D341Med (cell line): Measurements from ENCODE around the gene CEP57.

Experiments
- DNase-seq: peaks from one replicate; pipeline ENCODE4 v3.0.0; 2012; ENCODE audit warnings: low spot score

CEP57 gene

DNA sequence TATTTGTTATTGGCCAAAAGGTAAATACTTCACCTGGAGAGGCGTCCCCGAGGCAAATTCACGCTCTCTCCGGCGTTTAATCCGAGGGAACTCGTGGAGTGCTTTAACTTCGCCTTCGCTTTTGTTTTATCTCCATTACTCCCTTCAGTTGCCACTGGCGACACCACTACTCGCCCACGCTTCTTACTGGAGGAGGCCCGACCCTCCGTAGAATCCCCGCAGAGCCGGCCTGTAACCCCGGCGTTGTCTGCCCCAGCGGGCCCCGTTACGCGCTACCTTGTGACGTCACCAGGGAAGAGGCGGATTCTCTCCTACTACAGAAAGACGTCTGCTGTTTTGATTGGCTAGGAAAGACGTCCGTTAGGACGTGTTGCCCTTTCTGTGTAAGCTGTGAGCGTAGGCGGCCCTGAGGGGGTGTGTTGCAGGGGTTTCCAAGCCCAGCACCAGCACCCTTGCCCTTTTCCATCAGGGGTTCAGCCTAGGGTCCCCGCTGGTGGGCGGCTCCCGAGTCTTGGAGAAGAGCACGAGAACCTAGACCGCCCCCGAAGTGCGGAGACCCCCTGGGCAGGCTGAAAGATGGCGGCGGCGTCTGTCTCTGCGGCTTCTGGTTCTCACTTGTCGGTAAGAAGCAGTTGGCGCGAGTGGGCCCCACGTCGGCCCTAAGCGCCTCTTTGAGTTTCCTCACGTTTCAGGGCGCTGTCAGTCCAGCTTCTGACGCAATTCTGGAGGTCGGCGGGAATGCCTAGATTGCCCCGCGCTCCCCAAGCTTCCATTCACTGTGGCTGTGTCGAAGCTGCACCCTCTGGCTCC, at the start of gene CEP57:
Gene CEP57 (plus strand): TSS at position 376 of the 810 bp plus-strand sequence. CDS start 201 bp downstream, at position 577.
- DNase-seq = peak; percentile 87

DNA sequence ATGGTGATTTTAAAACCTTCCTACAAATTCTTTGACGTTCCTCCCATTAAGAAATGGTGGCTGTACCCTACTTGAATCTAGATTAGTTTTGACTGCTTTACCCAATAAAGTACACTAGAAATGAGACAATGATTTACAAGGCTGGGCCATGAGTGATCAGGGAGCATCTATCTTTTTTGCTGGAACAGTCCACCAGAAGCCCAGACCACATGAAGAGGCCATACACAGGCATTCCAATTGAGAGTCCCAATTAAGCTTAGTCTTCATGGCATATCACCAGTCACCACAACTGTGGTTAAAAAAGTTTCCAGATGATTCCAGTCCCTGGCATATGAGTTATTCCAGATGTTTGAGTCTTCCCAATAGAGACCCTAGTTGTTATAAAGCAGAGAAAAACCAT, 40.2 kb upstream of the CEP57 start:
- DNase-seq = no peak

DNA sequence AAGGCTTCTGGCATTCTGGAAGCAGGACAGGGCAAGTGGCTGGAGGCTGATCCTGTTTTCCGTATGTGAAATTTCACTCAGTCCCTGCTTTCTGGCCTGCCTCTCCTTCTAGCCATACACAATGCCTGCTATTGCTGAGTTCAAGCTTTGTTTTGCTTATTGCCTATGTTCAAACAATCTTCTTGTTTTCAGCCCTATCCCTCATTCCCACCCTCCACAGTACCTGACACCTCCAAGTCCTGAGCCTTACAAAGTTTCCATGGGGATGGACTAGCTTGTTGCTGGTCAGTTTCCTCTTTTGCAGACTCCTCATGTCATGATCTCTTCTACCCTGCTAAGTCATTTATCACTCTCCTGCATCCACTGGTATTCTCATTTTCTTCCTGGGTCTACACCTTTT, 38.8 kb upstream of the CEP57 start:
- no peak for DNase-seq

DNA sequence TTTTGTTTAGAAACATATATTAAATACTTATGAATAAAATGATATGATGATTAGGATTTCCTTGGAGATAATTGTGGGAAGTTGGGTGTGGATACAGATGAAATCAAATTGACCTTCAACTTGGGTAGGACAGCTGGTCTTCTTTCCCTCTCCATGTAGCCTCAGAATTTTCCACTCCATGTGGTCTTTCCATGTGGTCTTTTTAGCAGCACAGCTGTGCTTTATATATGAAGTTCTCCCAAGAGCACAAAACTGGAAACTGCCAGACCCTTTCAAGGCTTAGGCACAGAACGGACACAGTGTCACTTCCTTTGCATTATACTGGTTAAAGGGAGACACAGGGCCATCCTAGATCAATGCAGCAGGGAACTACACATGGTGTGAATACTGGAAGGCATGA, 29.4 kb upstream of the CEP57 start:
- no peak for DNase-seq

DNA sequence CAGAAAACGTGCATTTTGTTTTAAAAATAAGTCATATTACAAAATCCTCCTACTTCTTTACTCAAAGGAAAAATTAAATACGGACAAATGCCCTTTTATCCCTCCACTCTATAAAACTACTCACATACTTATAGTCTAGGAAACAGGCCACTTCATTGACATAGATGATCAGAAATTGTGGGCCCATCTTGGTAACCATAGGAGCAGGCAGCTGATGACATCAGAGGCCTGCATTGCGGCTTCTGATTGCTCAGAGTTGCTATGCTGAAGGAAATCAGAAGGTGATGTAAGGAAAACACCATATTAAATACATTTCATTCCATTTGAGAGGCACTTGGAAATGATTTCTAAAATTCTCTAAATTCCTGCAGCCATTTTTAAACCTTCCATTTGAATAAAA, 27.8 kb upstream of the CEP57 start:
- DNase-seq = no peak

DNA sequence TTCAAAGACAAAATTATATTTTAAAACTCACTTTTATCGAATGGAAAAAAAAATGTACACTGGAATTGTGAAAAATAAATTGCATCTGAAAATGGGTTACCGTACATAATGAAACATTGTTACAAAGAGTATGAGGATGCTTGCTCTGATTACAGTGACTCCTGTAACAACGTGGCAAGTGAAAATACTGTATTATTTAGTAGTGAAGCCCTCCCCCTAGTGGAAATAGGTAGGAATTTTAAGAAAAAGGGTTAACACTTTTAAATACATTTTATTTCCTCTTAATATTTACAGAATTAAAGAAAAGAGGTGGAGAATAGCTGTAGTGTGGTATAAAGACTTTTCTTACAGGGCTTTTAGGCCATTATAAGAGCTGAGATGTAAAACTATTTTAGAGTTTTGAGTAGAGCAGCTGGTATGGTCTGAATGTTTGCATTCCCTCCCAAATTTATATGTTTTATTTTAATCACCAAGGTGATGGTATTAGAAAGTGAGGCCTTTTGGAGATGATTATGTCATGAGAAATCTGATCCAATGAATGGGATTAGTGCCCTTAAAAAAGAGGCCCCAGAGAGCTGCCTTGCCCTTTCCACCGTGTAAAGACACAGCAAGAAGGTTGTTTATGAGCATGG, 25.9 kb upstream of the CEP57 start:
- peak; percentile 47 for DNase-seq

DNA sequence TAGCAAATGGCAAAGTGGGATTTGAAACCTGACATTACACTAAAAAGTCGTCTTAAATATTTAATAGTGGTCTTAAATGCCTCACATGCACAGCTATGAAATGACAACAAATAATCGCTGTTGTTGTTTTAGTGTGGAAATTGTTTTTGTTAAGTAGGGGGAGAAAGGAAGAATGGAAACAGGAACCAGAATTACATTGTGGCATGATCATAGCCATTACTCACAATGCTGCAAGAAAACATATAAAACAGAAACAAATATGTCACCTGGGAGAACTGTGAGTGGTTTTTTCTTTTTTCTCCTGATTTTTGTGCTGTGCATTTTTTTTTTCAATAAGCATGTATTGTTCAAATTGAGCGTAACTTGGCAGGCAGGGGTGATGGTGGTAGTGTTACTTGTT, 23.6 kb upstream of the CEP57 start:
- DNase-seq = no peak

DNA sequence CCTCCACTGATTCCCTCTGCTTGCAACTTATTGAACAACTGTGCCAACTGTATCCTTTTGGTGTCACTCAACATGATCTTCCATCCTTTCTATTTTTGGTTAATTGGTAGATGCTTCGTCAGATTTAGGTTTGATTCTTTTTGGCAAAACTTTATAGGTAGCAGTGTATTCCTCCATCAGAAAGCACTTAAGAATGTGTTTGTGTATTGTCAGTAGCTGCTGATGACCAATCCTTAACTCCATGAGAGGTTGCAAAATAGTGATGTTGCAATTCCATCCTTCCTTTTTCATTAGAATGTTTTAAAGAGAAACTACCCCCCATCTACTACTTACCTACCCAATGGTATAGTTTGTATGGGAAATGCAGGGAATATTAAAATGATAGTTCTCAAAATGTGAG, 22.8 kb upstream of the CEP57 start:
- no peak for DNase-seq

DNA sequence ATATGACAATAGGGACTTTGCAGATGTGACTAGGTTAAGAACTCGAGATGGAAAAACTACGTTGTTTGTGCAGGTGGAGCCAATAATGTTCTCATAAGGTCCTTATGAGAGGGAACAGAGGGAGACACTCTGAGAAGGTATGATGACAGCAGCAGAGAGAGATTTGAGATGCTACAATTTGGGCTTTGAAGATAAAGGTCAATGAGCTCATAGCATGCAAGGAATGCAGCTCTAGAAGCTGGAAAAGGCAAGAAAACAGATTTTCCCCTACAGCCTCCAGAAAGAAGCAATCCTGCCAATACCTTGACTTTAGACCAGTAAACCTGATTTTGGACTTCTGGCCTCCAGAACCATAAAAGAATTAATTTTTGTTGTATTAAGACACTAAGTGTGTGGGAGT, 21.8 kb upstream of the CEP57 start:
- DNase-seq = no peak

DNA sequence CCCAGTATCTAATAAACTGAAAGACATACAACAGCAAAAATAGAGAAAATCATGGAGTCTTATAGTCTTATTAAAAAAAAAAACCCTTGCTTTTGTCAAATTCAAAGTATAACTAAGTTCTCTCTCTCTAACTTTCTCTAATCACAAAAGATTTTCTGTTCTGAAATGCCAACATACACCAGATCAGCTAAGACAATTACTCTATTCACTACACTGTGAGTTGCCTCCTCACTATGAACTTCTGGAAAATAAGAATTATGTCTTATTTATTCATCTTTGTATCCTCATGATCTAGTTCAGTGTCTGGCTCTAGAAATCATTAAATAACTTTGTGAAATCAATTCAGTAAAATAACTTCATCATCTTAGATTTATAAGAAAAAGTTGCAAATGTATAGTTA, 13.4 kb upstream of the CEP57 start:
- no peak for DNase-seq

DNA sequence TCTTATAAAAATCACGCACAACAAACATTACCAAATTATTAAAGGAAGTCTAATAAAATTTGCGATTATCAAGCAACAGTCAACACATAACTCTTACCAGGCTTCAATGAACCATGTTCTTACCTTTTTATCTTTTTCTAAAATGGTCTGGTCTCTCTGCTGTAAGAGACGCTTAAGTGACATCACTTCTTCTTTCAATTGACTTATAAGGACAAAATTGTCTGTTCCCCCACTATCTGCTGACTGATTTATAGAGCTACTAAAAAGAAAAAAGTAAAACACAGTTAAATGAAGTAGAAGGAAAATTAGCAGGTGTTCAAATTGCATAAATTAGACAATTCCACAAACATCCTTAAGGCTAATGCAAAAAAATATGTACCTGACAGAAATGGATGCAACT, 11.6 kb upstream of the CEP57 start:
- no peak for DNase-seq

DNA sequence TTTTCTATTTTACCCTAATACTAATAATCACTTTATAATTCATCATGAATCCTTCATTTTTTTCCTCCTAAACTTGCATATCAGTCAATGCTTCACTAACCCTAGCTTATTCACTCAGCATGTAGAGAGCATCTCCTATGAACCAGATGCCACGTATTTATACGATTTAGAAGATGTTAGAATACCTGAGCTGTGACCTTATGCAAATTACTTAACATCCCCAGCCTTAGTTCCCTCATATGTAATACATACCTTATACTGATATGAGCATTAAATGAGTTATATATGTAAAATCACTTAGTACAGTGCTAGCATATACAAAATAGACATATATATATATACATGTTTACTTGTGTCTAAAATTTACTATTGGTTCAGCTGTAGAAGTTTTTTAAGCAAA, 9.8 kb upstream of the CEP57 start:
- DNase-seq = no peak

DNA sequence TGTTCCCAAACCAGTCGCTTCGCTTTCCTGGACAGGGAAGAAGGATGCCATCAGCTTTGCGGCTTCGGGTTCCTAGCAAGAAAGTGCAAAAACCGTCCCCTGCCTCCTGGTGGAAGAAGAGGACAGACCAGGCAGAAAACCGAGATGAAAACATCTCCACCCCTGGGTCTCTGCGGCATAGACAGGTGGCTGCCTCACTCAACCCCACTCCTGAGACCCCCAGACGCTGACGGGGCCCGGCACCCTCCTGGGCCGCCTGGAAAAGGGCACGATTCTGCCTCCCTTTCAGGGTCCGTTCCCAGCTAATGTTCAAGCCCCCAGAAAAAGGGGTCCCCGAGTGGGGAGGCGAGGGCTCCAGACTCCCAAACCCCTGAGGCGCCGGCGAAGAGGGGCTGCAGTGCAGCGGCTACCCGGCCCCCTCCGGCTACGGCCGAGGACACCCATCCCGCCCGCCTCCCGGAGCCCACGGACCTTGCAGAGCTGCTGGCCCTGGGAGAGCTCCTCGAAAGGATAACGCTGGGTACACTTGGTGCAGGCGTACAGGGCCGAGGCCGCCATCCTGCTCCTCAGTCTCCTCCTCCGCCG, 1.3 kb upstream of the CEP57 start:
- DNase-seq = peak; percentile 58

DNA sequence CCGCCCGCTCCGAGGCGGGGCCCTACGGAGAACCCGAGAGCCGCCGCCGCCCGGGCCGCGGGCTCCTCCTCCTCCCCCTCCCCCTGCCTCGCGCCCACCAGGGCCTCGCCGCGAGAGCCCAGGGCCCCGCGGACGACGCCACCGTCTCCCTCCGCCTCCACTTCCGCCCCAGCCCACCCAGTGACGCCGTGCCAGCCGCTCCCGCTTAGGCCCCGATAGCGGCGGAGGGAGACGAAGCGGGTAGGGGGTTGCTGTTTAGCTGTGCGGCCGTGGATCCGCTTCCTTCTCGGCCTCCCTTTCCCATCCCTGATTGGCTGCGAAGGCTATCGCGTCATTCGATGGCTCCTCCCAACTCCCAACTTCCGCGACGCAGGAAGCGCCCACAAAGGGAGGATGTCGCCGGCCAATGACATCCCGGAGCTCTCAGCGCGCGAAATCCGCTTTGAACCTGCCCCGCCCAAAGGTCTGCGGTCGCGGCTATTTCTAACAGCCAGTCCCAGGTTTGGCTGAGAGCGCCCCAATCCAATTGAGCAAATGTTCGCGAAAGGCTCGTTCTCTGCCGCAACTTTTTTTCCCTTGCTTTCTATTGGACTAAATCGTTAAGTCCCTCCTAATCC, 684 bp upstream of the CEP57 start, which contains the start of gene FAM76B:
Gene FAM76B (minus strand): TSS at position 277 of the 617 bp plus-strand sequence. CDS start 304 bp downstream, outside the sequence.
- peak; percentile 88 for DNase-seq

DNA sequence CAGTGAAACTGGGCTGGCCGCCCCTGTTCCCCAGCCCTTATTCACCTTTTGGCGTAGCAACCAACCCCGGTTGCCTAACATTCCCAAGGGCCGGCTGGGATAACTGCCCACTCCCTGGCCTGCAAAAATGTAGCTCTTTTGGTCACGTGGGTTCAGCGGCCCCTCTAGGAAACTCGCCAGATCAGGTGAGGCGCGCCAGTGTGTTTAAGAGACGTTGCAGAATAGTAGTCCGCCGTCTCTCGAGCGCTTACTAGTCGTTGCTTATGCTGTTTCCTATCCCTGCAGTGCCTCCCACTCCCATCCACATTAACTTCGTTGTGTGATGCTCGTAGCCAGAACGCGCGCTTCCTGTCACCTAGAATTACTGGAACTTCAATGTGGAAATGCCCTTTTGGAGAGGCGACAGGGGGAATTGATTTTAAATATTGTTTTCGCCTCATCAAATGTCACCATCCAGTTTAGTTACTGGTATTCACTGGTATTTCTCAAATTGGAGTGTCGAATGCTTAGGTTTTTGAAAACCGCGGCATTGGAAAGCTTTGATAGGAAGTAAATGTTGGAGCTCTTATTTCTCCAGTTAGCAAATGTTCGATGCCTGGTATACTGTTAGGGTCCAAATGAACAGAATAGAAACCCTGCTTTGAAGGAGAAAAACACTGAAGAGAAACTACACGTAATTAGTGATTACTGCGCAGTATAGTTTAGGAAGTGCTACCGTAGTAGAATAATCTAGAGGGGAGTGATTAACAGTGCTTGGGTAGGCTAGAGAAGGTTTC, 823 bp downstream of the CEP57 start:
- DNase-seq = peak; percentile 60

DNA sequence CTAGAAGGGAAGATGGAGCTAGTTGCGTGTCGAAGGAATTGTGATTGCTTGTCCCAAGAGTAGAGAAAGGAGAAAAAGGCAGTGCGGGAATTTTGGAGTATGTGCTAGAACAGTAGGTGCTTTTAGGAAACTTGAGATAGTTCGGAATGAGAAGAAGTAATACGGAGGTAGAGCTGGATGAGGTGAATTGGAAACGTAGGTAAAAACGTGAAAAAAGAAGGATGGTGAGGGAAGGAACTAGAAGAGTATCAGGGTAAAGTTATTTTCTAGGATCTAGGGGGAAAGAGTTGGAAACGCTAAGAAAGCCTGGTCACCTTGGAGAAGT, 1.4 kb downstream of the CEP57 start:
- no peak for DNase-seq

DNA sequence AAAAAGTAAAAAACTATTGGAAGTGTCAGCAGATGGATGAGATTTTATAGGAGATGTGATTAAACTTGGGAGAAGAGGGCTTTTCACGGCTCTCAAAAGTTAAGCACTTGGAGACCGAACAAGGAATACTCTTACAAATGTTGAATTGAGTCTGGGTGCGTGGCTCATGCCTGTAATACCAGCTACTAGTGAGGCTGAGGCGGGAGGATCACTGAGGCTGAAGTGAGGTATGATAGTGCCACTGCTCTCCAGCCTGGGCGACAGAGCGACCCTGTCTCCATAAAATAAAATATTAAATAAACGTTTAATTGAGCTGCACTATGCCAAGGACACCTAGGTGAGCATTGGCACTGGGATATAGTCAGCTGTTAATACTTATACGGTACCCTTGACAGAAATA, 1.9 kb downstream of the CEP57 start:
- no peak for DNase-seq

DNA sequence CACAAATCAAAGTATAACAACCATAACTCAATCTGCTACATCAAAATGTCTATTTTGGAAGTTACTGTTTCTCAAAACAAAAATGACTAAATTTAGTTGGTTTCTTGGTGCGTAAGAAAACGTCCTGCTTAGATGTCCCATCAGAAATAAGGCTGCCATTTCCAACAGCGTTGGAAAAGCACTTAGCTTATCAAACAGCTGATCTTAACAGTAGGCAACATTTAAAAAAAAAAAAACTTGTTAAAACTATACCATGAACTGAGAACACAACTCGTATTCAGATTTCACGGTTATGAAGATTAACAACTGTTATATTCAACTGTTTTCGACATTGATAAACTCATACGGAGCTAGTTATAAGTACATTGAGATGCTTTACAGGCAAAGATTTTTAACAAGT, 2.4 kb downstream of the CEP57 start:
- DNase-seq = no peak

DNA sequence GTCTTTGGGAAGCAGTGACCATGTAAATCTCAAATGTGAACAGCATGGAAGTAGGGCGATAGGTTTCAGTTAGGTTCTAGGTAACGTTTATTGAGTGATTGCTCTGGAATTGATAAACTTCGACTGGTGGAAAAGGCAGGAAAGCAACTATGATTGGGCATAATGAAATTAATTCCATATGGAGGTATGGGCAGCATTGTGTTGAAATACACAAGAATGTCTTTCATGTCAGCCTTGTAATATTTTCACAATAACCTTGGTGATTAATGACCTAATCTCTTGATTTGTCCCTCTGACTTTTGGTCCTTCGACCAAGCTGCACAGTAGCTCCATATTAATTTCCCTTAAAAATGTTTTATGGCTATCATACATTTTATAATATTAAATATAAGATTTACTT, 2.8 kb downstream of the CEP57 start:
- no peak for DNase-seq

DNA sequence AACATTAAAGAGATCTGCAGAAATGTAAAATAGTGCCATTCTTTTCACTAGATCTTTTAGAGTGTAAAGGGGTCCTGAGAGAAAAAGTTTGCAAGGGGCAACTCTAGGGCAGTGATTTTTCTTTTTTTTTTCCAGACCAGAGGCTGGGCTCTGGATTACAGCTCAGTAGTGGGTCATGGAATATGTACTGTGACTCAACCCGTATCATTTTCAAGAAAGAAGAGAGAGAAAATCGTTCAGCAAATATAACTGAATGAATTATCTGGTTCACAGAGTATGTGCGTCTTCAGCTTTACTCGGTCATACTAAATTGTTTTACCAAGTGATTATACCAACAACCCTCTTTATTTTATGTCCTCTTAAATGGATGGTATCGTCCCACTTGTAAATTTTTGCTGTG, 3.8 kb downstream of the CEP57 start:
- no peak for DNase-seq

DNA sequence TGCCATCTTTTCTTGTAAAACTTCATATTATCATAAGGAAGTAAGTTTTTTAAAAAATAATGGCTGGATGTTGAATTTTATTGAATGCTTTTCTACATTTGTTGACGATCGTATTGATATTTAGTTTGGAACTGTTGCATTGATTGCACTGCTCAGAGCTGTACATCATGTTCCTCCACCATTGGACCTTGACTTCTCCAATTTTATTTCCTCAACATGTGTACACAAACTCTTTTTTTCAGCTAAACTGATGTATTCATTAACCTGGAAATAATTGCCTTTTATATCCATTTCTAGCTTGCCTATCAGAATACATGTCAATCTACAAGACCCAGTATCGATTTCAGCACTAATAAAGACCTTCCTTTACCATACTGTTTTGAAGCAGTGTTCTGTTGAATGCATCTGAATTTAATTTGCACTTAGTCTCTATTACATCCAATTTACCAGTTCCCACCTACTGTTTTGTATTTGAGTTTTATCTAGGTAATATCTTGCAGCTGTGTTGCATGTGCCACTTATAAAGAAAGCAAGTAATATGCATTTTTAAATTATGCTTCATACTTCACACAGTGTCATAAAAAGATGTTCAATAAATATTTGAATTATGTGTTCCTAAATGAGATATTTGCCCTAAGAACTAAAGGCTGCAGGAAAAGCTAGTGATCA, 5.5 kb downstream of the CEP57 start:
- DNase-seq = no peak

DNA sequence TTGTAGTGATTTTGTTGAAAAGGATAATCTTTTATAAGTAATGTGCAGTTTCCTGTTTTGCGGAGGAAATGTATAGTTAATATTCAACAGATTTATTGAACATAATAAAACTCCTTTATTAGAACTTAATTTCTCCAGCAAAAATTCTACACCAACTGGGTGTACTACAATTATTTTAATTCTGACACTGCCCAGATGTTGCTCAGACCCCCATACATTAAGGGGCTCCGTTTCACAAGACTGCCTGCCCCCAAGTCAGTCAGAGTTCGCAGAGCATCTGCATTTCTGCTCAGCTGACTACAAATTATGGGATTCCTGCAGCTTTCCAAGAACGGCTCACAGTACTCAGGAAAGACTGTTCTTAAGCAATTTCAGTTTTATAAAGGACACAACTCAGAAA, 6.2 kb downstream of the CEP57 start:
- DNase-seq = no peak
